GM12878 (cell line): ENCODE measurements around the gene SRPRB. TPM values are rescaled to one million over a fixed set of nuclear protein-coding genes. Genes with fewer than 3 reads are reported as not detected.

Experiments
- ATAC-seq: fragments of 200-7000 bp; cut with Tn5 transposase; 3 replicates; pipeline ENCODE4 v1.9.1; 2020; ENCODE audit warnings: mild to moderate bottlenecking, moderate library complexity
- BruUV-seq: library from RNA; stranded (reverse); fragments of 400-500 nt; replicated peaks from 2 replicates; lab custom pipeline; 2021; lab: Mats Ljungman, UMichigan
- CTCF ChIA-PET: fragments of 300-600 bp; sonication (Branson Sonifier 250); formaldehyde crosslinking; extraction: SDS; loops from one replicate; lab custom pipeline; 2021; ENCODE audit warnings: inconsistent platforms; lab: Yijun Ruan, JAX
- POLR2A ChIA-PET: fragments of 350-600 bp; formaldehyde crosslinking; extraction: SDS; loops from one replicate; lab custom pipeline; 2021; ENCODE audit warnings: inconsistent platforms; lab: Charles Lee
- RAD21 ChIA-PET: fragments of 300-600 bp; sonication (Branson Sonifier 250); formaldehyde crosslinking; loops from one replicate; lab custom pipeline; 2023; ENCODE audit warnings: antibody characterized with exemption; ENCODE audit not compliant: unreplicated experiment; lab: Charles Lee
- SMC1A ChIA-PET: fragments of 300-600 bp; sonication (Branson Sonifier 250); formaldehyde crosslinking; loops from one replicate; lab custom pipeline; 2023; ENCODE audit not compliant: unreplicated experiment, uncharacterized antibody; lab: Charles Lee
- DNase-seq: peaks from one replicate; pipeline ENCODE4 v3.0.0-alpha.2; 2011; ENCODE audit warnings: low read depth, low spot score
- FAIRE-seq: peaks from 3 replicates; lab custom pipeline; 2011; peaks lifted over from hg19 to GRCh38; lab: Jason Lieb, UNC
- H2AFZ ChIP-seq: 2 replicates; pipeline ENCODE4 v1.6.0; 2011; ENCODE audit warnings: low read depth, low read length, control low read depth; ENCODE audit not compliant: control insufficient read depth
- H3K27ac ChIP-seq: 2 replicates; pipeline ENCODE4 v1.5.1; 2011; ENCODE audit warnings: control low read depth; ENCODE audit not compliant: control insufficient read depth, insufficient read depth
- H3K27me3 ChIP-seq, 2 experiments: replicated peaks in 1 of 2; 2 replicates each; pipeline versions ENCODE4 v1.6.0 to v1.6.1; 2011; ENCODE audit warnings: low read length in 1 of 2; ENCODE audit not compliant: control insufficient read depth in 2 of 2, insufficient read depth in 2 of 2
- H3K36me3 ChIP-seq, 2 experiments: 2 replicates each; pipeline ENCODE4 v1.5.1; 2011; ENCODE audit warnings: low read length in 1 of 2; ENCODE audit not compliant: control insufficient read depth in 2 of 2, insufficient read depth in 2 of 2
- H3K4me1 ChIP-seq: 2 replicates; pipeline ENCODE4 v1.6.1; 2011; ENCODE audit warnings: mild to moderate bottlenecking, low read length, moderate library complexity, mixed read lengths; ENCODE audit not compliant: control insufficient read depth, insufficient read depth
- H3K4me2 ChIP-seq: 2 replicates; pipeline ENCODE4 v1.6.0; 2011; ENCODE audit warnings: control low read depth; ENCODE audit not compliant: control insufficient read depth, insufficient read depth
- H3K4me3 ChIP-seq: fragments of 200-600 bp; sonication (generic); 2 replicates; pipeline ENCODE4 v1.5.1; 2016
- H3K79me2 ChIP-seq: 2 replicates; pipeline ENCODE4 v1.6.0; 2011; ENCODE audit warnings: low read length; ENCODE audit not compliant: control insufficient read depth, insufficient read depth
- H3K9ac ChIP-seq: 2 replicates; pipeline ENCODE4 v1.8.0; 2011; ENCODE audit warnings: low read length, control low read depth, mixed read lengths; ENCODE audit not compliant: control insufficient read depth, insufficient read depth
- H3K9me3 ChIP-seq: replicated peaks from 3 replicates; pipeline ENCODE4 v1.5.1; 2011; ENCODE audit warnings: mild to moderate bottlenecking, low read length; ENCODE audit not compliant: control insufficient read depth, insufficient read depth
- H4K20me1 ChIP-seq: 2 replicates; pipeline ENCODE4 v1.6.0; 2011; ENCODE audit not compliant: control insufficient read depth, insufficient read depth
- ATF3 ChIP-seq: IDR thresholded peaks from 2 replicates; pipeline ENCODE4 v1.6.1; 2011; ENCODE audit warnings: low read depth, mild to moderate bottlenecking, low read length, moderate library complexity, borderline replicate concordance; ENCODE audit errors: extremely low read depth
- CBX5 ChIP-seq: sonication (generic); IDR thresholded peaks from 2 replicates; pipeline ENCODE4 v1.6.1; 2016; ENCODE audit warnings: low read depth, moderate library complexity, mild to moderate bottlenecking, inconsistent platforms
- E2F8 ChIP-seq: fragments of 450-650 bp; IDR thresholded peaks from 2 replicates; pipeline ENCODE4 v1.6.1; 2018; ENCODE audit warnings: mild to moderate bottlenecking, low read depth, moderate library complexity; ENCODE audit not compliant: partially characterized antibody
- ETV6 ChIP-seq, 2 experiments: fragments of 450-650 bp in 1 of 2; IDR thresholded peaks in 1 of 2; conservative IDR thresholded peaks in 1 of 2; 2 replicates each; pipeline ENCODE4 v1.6.1; 2014; ENCODE audit warnings: antibody characterized with exemption in 1 of 2, borderline replicate concordance in 1 of 2, low read depth in 1 of 2, mild to moderate bottlenecking in 1 of 2, moderate library complexity in 1 of 2
- JUND ChIP-seq: IDR thresholded peaks from 2 replicates; pipeline ENCODE4 v1.6.1; 2012; ENCODE audit warnings: low read depth, mild to moderate bottlenecking, low read length, improper control_type of control experiment, moderate library complexity
- MEF2B ChIP-seq: fragments of 450-650 bp; IDR thresholded peaks from 2 replicates; pipeline ENCODE4 v1.6.1; 2018; ENCODE audit warnings: mild to moderate bottlenecking, moderate library complexity; ENCODE audit not compliant: partially characterized antibody, poor library complexity, severe bottlenecking
- MYB ChIP-seq: fragments of 150-350 bp; IDR thresholded peaks from 2 replicates; pipeline ENCODE4 v1.6.1; 2014; ENCODE audit warnings: mild to moderate bottlenecking, low read depth, low read length, borderline replicate concordance
- NFIC ChIP-seq: IDR thresholded peaks from 2 replicates; pipeline ENCODE4 v1.6.1; 2012; ENCODE audit warnings: low read depth, mild to moderate bottlenecking, inconsistent platforms, low read length, moderate library complexity
- NR2F1 ChIP-seq: fragments of 450-650 bp; conservative IDR thresholded peaks from 2 replicates; pipeline ENCODE4 v1.6.1; 2017; ENCODE audit warnings: mild to moderate bottlenecking
- POU2F2 ChIP-seq: IDR thresholded peaks from 3 replicates; pipeline ENCODE4 v1.6.1; 2011; ENCODE audit warnings: low read depth, mild to moderate bottlenecking, low read length, borderline replicate concordance
- SUZ12 ChIP-seq: fragments of 200-600 bp; sonication (generic); IDR thresholded peaks from one replicate; pipeline ENCODE4 v1.6.1; 2018; ENCODE audit warnings: antibody characterized with exemption, mild to moderate bottlenecking; ENCODE audit not compliant: unreplicated experiment
- TAF1 ChIP-seq: IDR thresholded peaks from 2 replicates; pipeline ENCODE4 v1.6.1; 2011; ENCODE audit warnings: mild to moderate bottlenecking, low read depth, low read length, borderline replicate concordance
- TBL1XR1 ChIP-seq: IDR thresholded peaks from 2 replicates; pipeline ENCODE4 v1.6.1; 2012; ENCODE audit warnings: low read depth, low read length, improper control_type of control experiment
- ZNF274 ChIP-seq: IDR thresholded peaks from one replicate; pipeline ENCODE4 v1.8.0; 2011; ENCODE audit not compliant: insufficient read length, insufficient read depth
- WGBS: methylation state at CpG from one replicate; pipeline ENCODE4 v1.1.6; 2016; ENCODE audit warnings: low lambda C conversion rate; ENCODE audit not compliant: insufficient replicate concordance, insufficient coverage; ENCODE audit errors: missing lambda C conversion rate; 5-methylcytosine and 5-hydroxymethylcytosine counted together
- in situ Hi-C: fragments of 300-500 bp; cut with MboI; formaldehyde crosslinking; loops from 9 replicates; pipeline ENCODE4 v1.14.3; 2018; ENCODE audit warnings: mixed read lengths
- intact Hi-C: fragments of 100-400 bp; cut with micrococcal nuclease; formaldehyde crosslinking; loops from one replicate; pipeline ENCODE4 v1.14.2; 2022; ENCODE audit not compliant: unreplicated experiment
- polyA plus RNA-seq, 11 experiments: library from polyadenylated mRNA; depleted of rRNA in 4 of 11; unstranded in 6 of 11; stranded (reverse) in 5 of 11; fragments of >200 nt; fragmentation: Nextera tagmentation in 4 of 11; fragmentation: Illumina TruSeq in 1 of 11; extraction: Ambion mirVana in 4 of 11; extraction: Trizol in 1 of 11; gene quantifications; 1 replicate in 1 of 11; 2 replicates in 10 of 11; pipeline versions ENCODE4 v1.2.1 to v1.2.3, GENCODE V29; 2011 to 2016; ENCODE audit warnings: inconsistent platforms in 2 of 11, missing spikeins in 2 of 11, low read depth in 1 of 11
- total RNA-seq, 4 experiments: library from RNA; depleted of rRNA in 3 of 4; stranded (reverse); fragments of >200 nt in 3 of 4; fragmentation: Illumina TruSeq in 1 of 4; extraction: Trizol in 1 of 4; gene quantifications; 2 replicates each; pipeline versions ENCODE4 v1.2.1 to v1.2.3, GENCODE V29; 2013 to 2021
- TF ChIP-seq, protein P1 (sequence below): fragments of 450-650 bp; formaldehyde crosslinking; IDR thresholded peaks from 2 replicates; pipeline ENCODE4 v1.4.0; 2022; ENCODE audit warnings: mild to moderate bottlenecking, moderate library complexity

Gene SRPRB
- total and polyA plus RNA-seq, 10 of the 15 experiments (the other 5 are each of a cell fraction or from before 2014, with no cell fraction given), result 30.6 to 107 (median 46.6) TPM

- Histone ChIP-seq H3K27ac (no peak overlapping the region), H3K9me3 (no peaks in the 10 kb centered on the region), H3K4me1 (no peaks in the 10 kb centered on the region), H2AFZ (no peak overlapping the region), H3K9ac (no peak overlapping the region), H3K27me3 (peaks cover 0 to 1% of the 10 kb centered on the region in 2 experiments; a peak in 1 of 4 replicates), H3K4me3 (no peak overlapping the region), H4K20me1 (no peaks in the 10 kb centered on the region), H3K4me2 (no peak overlapping the region), H3K36me3 (no peaks in the 10 kb centered on the region), H3K79me2 (no peaks in the 10 kb centered on the region)
- 44% methylated on average over 2 of the region's 2 CpGs for WGBS
- POLR2A ChIA-PET, result no interaction called here
- RAD21 ChIA-PET, result no interaction called here
- SMC1A ChIA-PET, result no interaction called here
- in situ Hi-C loops (no loop called here), intact Hi-C loops (no loop called here)
- DNase-seq (no peak), FAIRE-seq (no peak), ATAC-seq (no peak)
- CTCF ChIA-PET, result interaction anchor here (1.6 kb wide), 1 partner anchor 13 kb away, joined by 3 read pairs; no protein-coding TSS in a partner anchor
- BruUV-seq, result no TSS peak
- TF ChIP-seq TBL1XR1, result no peak
- TF ChIP-seq TAF1, result no peak
- TF ChIP-seq CBX5, result no peak
- TF ChIP-seq NFIC, result no peak
- TF ChIP-seq POU2F2, result no peak
- no peak for TF ChIP-seq ETV6 (conservative IDR thresholded peaks at IDR 0.05 in 1 of 2, IDR thresholded peaks at IDR 0.05 in 1 of 2; ENCODE audit: borderline replicate concordance in 1 of 2, low read depth in 1 of 2)
- TF ChIP-seq MYB, result no peak
- no peak for TF ChIP-seq E2F8
- no peak for TF ChIP-seq JUND
- no peak for TF ChIP-seq SUZ12
- TF ChIP-seq MEF2B, result no peak
- no peak for TF ChIP-seq ATF3
- TF ChIP-seq, protein P1, sequence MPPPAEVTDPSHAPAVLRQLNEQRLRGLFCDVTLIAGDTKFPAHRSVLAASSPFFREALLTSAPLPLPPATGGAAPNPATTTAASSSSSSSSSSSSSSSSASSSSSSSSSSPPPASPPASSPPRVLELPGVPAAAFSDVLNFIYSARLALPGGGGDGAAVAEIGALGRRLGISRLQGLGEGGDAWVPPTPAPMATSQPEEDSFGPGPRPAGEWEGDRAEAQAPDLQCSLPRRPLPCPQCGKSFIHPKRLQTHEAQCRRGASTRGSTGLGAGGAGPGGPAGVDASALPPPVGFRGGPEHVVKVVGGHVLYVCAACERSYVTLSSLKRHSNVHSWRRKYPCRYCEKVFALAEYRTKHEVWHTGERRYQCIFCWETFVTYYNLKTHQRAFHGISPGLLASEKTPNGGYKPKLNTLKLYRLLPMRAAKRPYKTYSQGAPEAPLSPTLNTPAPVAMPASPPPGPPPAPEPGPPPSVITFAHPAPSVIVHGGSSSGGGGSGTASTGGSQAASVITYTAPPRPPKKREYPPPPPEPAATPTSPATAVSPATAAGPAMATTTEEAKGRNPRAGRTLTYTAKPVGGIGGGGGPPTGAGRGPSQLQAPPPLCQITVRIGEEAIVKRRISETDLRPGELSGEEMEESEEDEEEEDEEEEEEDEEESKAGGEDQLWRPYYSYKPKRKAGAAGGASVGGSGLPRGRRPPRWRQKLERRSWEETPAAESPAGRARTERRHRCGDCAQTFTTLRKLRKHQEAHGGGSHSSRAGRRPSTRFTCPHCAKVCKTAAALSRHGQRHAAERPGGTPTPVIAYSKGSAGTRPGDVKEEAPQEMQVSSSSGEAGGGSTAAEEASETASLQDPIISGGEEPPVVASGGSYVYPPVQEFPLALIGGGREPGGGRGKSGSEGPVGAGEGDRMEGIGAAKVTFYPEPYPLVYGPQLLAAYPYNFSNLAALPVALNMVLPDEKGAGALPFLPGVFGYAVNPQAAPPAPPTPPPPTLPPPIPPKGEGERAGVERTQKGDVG (CRISPR knock-in tag), result no peak
- TF ChIP-seq NR2F1, result no peak
- TF ChIP-seq ZNF274, result no peak
Measured at GRCh38 chr3:133782454-133782853, 23.2 kb upstream of the SRPRB start.
